Measurements from ENCODE around the gene UAP1L1. TPM values are rescaled to one million over a fixed set of nuclear protein-coding genes. Genes with fewer than 3 reads are reported as not detected.

Gene UAP1L1
- total and polyA plus RNA-seq, 2 of the 4 experiments (the other 2 are of a cell fraction): 2.3 to 9.8 TPM

GRCh38 chr9:137048655-137049543 is 28.4 kb upstream of the UAP1L1 start:
- Histone ChIP-seq H4K20me1 (ENCODE audit: insufficient read depth, low read length) (peaks cover 14% of the 10 kb centered on the region), H3K27me3 (ENCODE audit: control insufficient read depth, insufficient read depth, low read length) (peaks cover 58% of the 10 kb centered on the region)
- in situ Hi-C loops (cut with MboI; ENCODE audit: low sequenced_read_pairs): no loop called here

More at GRCh38 chr9:137048655-137049543, 28.4 kb upstream of the UAP1L1 start:
- no peak overlapping the region for H3K4me3 ChIP-seq (ENCODE audit: insufficient read depth, low read depth, low read length)
- H3K56ac ChIP-seq (ENCODE audit: extremely low read depth, insufficient read depth, low read length): no peak overlapping the region
- no peak overlapping the region for H3K14ac ChIP-seq (replicated peaks; ENCODE audit: low read depth, low read length)
- no peak overlapping the region for H2BK15ac ChIP-seq (ENCODE audit: low read depth, low read length)
- H2AK9ac ChIP-seq (replicated peaks; ENCODE audit: low read depth, low read length, poor library complexity): no peak overlapping the region
- H2BK120ac ChIP-seq (ENCODE audit: low read depth, low read length): no peak overlapping the region
- H3K9me1 ChIP-seq (ENCODE audit: insufficient read depth, low read length): no peaks in the 10 kb centered on the region
- TF ChIP-seq CTCF (conservative IDR thresholded peaks at IDR 0.05; ENCODE audit: low read depth, low read length) (no peak), RCOR1 (IDR thresholded peaks at IDR 0.05; ENCODE audit: insufficient replicate concordance, low read length) (no peak)
- H4K8ac ChIP-seq (ENCODE audit: low read depth in 2 of 2, low read length in 2 of 2): no peak overlapping the region
- H3K4ac ChIP-seq (ENCODE audit: low read depth, low read length): no peak overlapping the region
- no peak overlapping the region for H2AK5ac ChIP-seq (ENCODE audit: low read depth, low read length)
- BruUV-seq (replicated peaks): no TSS peak
- H2AFZ ChIP-seq (replicated peaks; ENCODE audit: low read length, poor library complexity): no peak overlapping the region
- H3K9ac ChIP-seq (ENCODE audit: low read depth, low read length): no peak overlapping the region
- DNase-seq (no peak), ATAC-seq (ENCODE audit: low read depth) (no peak)
- no peak overlapping the region for H3K27ac ChIP-seq (ENCODE audit: insufficient read depth, low read length)
- no peak overlapping the region for H3K4me2 ChIP-seq (ENCODE audit: low read depth, low read length)
- no peak overlapping the region for H4K91ac ChIP-seq (ENCODE audit: insufficient read depth, low read depth, low read length)
- intact Hi-C loops (cut with micrococcal nuclease) (no loop called here), dilution Hi-C loops (cut with HindIII; ENCODE audit: low sequenced_read_pairs, unreplicated experiment) (no loop called here)
- H3K4me1 ChIP-seq (ENCODE audit: control insufficient read depth, insufficient read depth, low read length): peaks cover 11% of the 10 kb centered on the region
- H4K5ac ChIP-seq (ENCODE audit: low read depth, low read length): no peak overlapping the region
- H2BK5ac ChIP-seq (ENCODE audit: low read depth, low read length, poor library complexity, severe bottlenecking): no peak overlapping the region
- 29% methylated on average over 47 of the region's 72 CpGs; no CpG with 5 or more reads in 1 of the 2 experiments for WGBS, 2 experiments (ENCODE audit: extremely low coverage in 2 of 2, insufficient read length in 1 of 2)
- H3K18ac ChIP-seq (ENCODE audit: low read depth, low read length): no peak overlapping the region
- no peak overlapping the region for H3K23ac ChIP-seq (ENCODE audit: low read depth, low read length)
- peaks cover 5 to 10% of the 10 kb centered on the region in 2 experiments; a peak in 3 of 4 replicates for H3K79me1 ChIP-seq (ENCODE audit: low read depth in 1 of 2, low read length in 2 of 2)
- H2BK20ac ChIP-seq (ENCODE audit: low read depth, low read length): no peak overlapping the region
- no peaks in the 10 kb centered on the region for H3K36me3 ChIP-seq (ENCODE audit: control insufficient read depth, insufficient read depth, low read length)
- ChIA-PET POLR2A (ENCODE audit: unreplicated experiment) (no interaction called here), CTCF (interaction anchor here (1.1 kb wide), 1 partner anchor 15 kb away, joined by 3 read pairs; no protein-coding TSS in a partner anchor)
- no peaks in the 10 kb centered on the region for H3K9me3 ChIP-seq (ENCODE audit: control insufficient read depth, insufficient read depth, low read length)
